Measurements from ENCODE around the gene PTPRA. TPM values are rescaled to one million over a fixed set of nuclear protein-coding genes. Genes with fewer than 3 reads are reported as not detected.
A peak's percentile ranks its signal among the peaks of the same experiment; 100 is the strongest.
"Not testable (repeated sequence)": the region's sequence is repeated elsewhere in the genome, so short reads cannot be mapped to it uniquely, and the experiment has no call there.

PTPRA gene
- polyA plus RNA-seq, 6 donors from 2014 or later = 22.9 to 50.9 (median 31.6) TPM

- ATAC-seq (ENCODE audit: low read depth in 2 of 2) (no peak), DNase-seq (no peak)
- H3K4me3 Mint-ChIP-seq = no peak overlapping the region
- H3K4me1 Mint-ChIP-seq = no peaks in the 10 kb centered on the region
- H3K9me3 Mint-ChIP-seq = no peaks in the 10 kb centered on the region
- no peaks in the 10 kb centered on the region for H3K27me3 Mint-ChIP-seq
- peaks cover 25 to 26% of the 10 kb centered on the region in 2 donors for H3K36me3 Mint-ChIP-seq
- peak overlapping the region in 3 of 6 donors; percentile 0 to 50 (median 8) for H3K27ac Mint-ChIP-seq
Measured at GRCh38 chr20:3011752-3012151, 138.5 kb downstream of the PTPRA start.

GRCh38 chr20:3013771-3014170 lies 140.5 kb downstream of the PTPRA start:
- Mint-ChIP-seq H3K4me1 (no peaks in the 10 kb centered on the region), H3K9me3 (peaks cover 0 to 2% (median 0%) of the 10 kb centered on the region in 7 donors), H3K36me3 (peaks cover 27 to 28% of the 10 kb centered on the region in 2 donors), H3K27me3 (no peaks in the 10 kb centered on the region), H3K4me3 (no peak overlapping the region), H3K27ac (no peak overlapping the region)
- ATAC-seq (ENCODE audit: low read depth in 2 of 2) (no peak), DNase-seq (no peak)

DNA sequence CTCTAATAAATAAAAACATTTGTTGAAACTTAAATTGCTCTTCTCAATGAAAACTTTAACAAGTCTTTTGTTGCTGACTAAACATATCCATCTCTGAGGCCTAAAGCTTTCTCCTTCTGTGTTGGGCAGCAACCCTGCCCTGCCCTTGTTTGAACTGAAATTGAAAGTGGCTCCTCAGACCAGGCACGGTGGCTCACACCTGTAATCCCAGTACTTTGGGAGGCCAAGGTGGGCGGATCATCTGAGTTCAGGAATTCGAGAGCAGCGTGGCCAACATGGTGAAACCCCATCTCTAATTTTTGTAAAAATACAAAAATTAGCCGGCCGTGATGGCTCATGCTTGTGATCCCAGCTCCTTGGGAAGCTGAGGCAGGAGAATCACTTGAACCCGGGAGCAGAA lies 140.9 kb downstream of the PTPRA start:
- Mint-ChIP-seq H3K4me1 (no peaks in the 10 kb centered on the region), H3K9me3 (peaks cover 0 to 2% (median 0%) of the 10 kb centered on the region in 7 donors), H3K27ac (peak overlapping the region in 1 of 6 donors; percentile 32), H3K4me3 (no peak overlapping the region), H3K36me3 (peaks cover 23% of the 10 kb centered on the region in 2 donors), H3K27me3 (no peaks in the 10 kb centered on the region)
- no peak for DNase-seq
- no peak for ATAC-seq (ENCODE audit: low read depth in 2 of 2)

GRCh38 chr20:3014662-3015061 lies 141.4 kb downstream of the PTPRA start:
- H3K4me1 Mint-ChIP-seq = no peaks in the 10 kb centered on the region
- DNase-seq (no peak), ATAC-seq (ENCODE audit: low read depth in 2 of 2) (no peak)
- no peaks in the 10 kb centered on the region for H3K27me3 Mint-ChIP-seq
- H3K9me3 Mint-ChIP-seq = peaks cover 0 to 2% (median 0%) of the 10 kb centered on the region in 7 donors
- peaks cover 18 to 19% of the 10 kb centered on the region in 2 donors for H3K36me3 Mint-ChIP-seq
- no peak overlapping the region for H3K4me3 Mint-ChIP-seq
- peak overlapping the region in 1 of 6 donors; percentile 75 for H3K27ac Mint-ChIP-seq

GRCh38 chr20:3015302-3015701 lies 142.0 kb downstream of the PTPRA start:
- not testable (repeated sequence) for ATAC-seq (ENCODE audit: low read depth in 2 of 2); H3K9me3 Mint-ChIP-seq; H3K4me3 Mint-ChIP-seq; H3K4me1 Mint-ChIP-seq; DNase-seq; H3K27me3 Mint-ChIP-seq; H3K27ac Mint-ChIP-seq
- H3K36me3 Mint-ChIP-seq = peaks cover 17 to 18% of the 10 kb centered on the region in 2 donors

DNA sequence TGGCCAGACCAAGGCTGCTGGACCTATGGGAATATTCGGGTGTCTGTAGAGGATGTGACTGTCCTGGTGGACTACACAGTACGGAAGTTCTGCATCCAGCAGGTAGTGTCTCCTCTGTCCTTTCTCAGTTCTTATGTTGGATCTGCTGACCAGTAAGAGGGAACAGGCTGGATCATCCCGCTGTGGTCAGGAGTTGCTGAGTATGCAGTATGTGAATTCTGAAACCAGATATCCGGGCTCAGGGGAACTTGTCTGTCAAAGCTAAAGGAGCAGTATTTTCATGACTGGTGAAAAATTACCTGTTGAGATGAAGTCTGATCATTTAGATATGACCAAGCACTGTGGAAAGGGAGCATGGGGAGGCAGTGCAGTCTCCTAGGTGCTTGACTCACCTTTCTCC lies 148.0 kb downstream of the PTPRA start:
- peaks cover 33 to 53% of the 10 kb centered on the region in 2 donors for H3K36me3 Mint-ChIP-seq
- H3K4me1 Mint-ChIP-seq = peaks cover 2 to 9% (median 6%) of the 10 kb centered on the region in 3 donors
- no peaks in the 10 kb centered on the region for H3K27me3 Mint-ChIP-seq
- no peak overlapping the region for H3K4me3 Mint-ChIP-seq
- DNase-seq (no peak), ATAC-seq (ENCODE audit: low read depth in 2 of 2) (no peak)
- H3K9me3 Mint-ChIP-seq = peaks cover 0 to 2% (median 0%) of the 10 kb centered on the region in 7 donors
- H3K27ac Mint-ChIP-seq = peak overlapping the region in 3 of 6 donors; percentile 35 to 86 (median 60)

DNA sequence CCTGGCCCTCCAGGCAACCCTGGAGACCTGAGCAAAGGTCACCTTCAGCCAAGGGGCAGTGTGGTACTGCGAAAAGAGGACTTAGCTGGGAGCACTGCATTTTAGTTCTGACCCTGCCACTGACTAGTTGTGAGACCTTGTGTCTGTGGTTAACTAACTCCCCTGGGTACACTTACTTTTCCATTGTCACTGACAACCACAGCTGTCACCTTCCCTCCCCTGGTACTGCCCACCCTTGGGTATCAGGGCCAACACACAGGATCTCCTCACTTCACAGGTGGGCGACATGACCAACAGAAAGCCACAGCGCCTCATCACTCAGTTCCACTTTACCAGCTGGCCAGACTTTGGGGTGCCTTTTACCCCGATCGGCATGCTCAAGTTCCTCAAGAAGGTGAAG lies 148.5 kb downstream of the PTPRA start:
- peaks cover 29 to 54% of the 10 kb centered on the region in 2 donors for H3K36me3 Mint-ChIP-seq
- DNase-seq (no peak), ATAC-seq (ENCODE audit: low read depth in 2 of 2) (no peak)
- H3K4me1 Mint-ChIP-seq = peaks cover 2 to 9% (median 6%) of the 10 kb centered on the region in 3 donors
- peak overlapping the region in 2 of 6 donors; percentile 42 to 70 for H3K27ac Mint-ChIP-seq
- peaks cover 0 to 2% (median 0%) of the 10 kb centered on the region in 7 donors for H3K9me3 Mint-ChIP-seq
- H3K27me3 Mint-ChIP-seq = no peaks in the 10 kb centered on the region
- no peak overlapping the region for H3K4me3 Mint-ChIP-seq

GRCh38 chr20:3022559-3023490 lies 149.5 kb downstream of the PTPRA start:
- Mint-ChIP-seq H3K27ac (peak overlapping the region in 4 of 6 donors; percentile 42 to 83 (median 54)), H3K36me3 (peaks cover 19 to 54% of the 10 kb centered on the region in 2 donors)
- not testable (repeated sequence) for H3K27me3 Mint-ChIP-seq

DNA sequence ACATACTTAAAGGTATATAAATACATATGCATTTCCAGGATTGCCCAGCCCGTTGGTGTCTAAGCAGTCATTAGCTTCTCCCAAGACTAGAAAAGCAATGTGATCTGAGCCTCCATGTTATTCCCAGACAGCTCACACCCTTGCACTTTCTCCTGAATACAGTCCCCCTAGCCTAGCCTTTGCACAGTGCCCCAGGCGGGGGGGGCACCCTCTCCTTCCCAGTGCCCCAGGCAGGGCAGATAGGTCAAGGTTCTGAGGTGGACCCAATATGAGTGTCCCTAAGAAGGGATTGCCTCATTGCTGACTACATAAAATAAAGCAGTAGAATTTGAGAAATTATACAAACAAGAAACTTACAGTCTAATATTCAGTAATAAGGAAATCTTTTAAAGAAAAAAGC lies 154.7 kb downstream of the PTPRA start:
- no peak for ATAC-seq (ENCODE audit: low read depth in 2 of 2)
- H3K4me3 Mint-ChIP-seq = no peak overlapping the region
- peak overlapping the region in 1 of 6 donors; percentile 75 for H3K27ac Mint-ChIP-seq
- no peaks in the 10 kb centered on the region for H3K27me3 Mint-ChIP-seq
- H3K9me3 Mint-ChIP-seq = no peaks in the 10 kb centered on the region
- peaks cover 10 to 31% of the 10 kb centered on the region in 2 donors for H3K36me3 Mint-ChIP-seq
- DNase-seq = no peak
- H3K4me1 Mint-ChIP-seq = peaks cover 2 to 6% (median 6%) of the 10 kb centered on the region in 3 donors

More at GRCh38 chr20:3022559-3023490, 149.5 kb downstream of the PTPRA start:
- H3K4me1 Mint-ChIP-seq; ATAC-seq (ENCODE audit: low read depth in 2 of 2); DNase-seq; H3K9me3 Mint-ChIP-seq; H3K4me3 Mint-ChIP-seq: not testable (repeated sequence)

DNA sequence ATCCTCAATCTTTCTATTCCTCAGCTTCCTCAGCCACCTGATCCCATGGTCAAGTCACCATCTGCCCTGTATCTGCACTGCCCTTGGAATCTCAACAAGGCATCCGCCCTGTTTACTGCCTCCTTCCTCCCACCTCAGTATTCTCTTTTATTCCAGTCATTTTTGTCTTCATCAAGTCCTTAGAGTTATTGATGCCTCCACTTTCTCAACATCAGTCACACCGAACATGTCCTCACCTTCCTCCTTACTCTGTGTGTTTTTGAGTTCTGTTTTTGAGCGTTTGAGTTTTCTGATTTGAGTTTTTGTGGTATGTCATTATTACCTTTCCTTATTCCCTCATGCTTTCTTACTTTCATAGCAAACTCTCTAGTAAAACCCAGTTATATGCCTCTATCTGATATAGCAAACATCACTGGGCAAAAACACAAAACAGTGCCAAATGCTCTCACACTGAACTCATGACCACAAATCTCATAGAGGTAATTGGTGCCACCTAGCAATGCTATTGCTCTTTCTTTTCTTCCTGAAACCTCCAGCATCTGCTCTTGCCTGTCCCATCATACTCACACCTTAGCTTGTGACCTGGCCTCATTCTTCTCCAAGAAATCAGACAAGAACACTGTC lies 158.4 kb downstream of the PTPRA start:
- Mint-ChIP-seq H3K36me3 (peaks cover 15 to 34% of the 10 kb centered on the region in 2 donors), H3K27me3 (no peaks in the 10 kb centered on the region), H3K27ac (no peak overlapping the region), H3K4me1 (peaks cover 0 to 5% (median 4%) of the 10 kb centered on the region in 3 donors), H3K9me3 (no peaks in the 10 kb centered on the region), H3K4me3 (no peak overlapping the region)
- ATAC-seq (ENCODE audit: low read depth in 2 of 2) (no peak), DNase-seq (no peak)

DNA sequence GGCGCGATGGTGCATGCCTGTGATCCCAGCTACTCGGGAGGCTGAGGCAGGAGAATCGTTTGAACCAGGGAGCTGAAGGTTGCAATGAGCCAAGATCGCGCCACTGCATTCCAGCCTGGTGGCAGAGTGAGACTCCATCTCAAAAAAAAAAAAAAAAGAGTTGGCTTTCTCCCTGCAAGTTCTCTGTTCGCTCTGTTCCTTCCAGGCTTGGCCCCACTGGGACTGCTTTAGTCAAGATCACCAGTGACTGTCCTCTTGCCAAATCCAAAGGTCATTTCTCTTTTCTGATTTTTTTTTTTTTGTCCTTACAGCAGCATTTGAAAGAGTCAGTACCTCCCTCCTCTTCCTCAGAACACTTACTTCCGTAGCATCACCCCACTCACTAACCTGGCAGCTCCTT lies 159.3 kb downstream of the PTPRA start:
- Mint-ChIP-seq H3K4me1 (peaks cover 0 to 5% (median 4%) of the 10 kb centered on the region in 3 donors), H3K27me3 (no peaks in the 10 kb centered on the region), H3K27ac (no peak overlapping the region), H3K4me3 (no peak overlapping the region), H3K36me3 (peaks cover 15 to 26% of the 10 kb centered on the region in 2 donors), H3K9me3 (no peaks in the 10 kb centered on the region)
- no peak for ATAC-seq (ENCODE audit: low read depth in 2 of 2)
- DNase-seq = no peak

GRCh38 chr20:3037654-3038053 lies 164.4 kb downstream of the PTPRA start:
- H3K9me3 Mint-ChIP-seq = no peaks in the 10 kb centered on the region
- ATAC-seq (ENCODE audit: low read depth in 2 of 2) (no peak), DNase-seq (no peak)
- H3K4me1 Mint-ChIP-seq = peaks cover 0 to 9% (median 5%) of the 10 kb centered on the region in 3 donors
- peak overlapping the region in 1 of 6 donors; percentile 44 for H3K27ac Mint-ChIP-seq
- H3K27me3 Mint-ChIP-seq = no peaks in the 10 kb centered on the region
- H3K4me3 Mint-ChIP-seq = no peak overlapping the region
- H3K36me3 Mint-ChIP-seq = peaks cover 24 to 30% of the 10 kb centered on the region in 2 donors

GRCh38 chr20:3038454-3038853 lies 165.2 kb downstream of the PTPRA start:
- no peak for DNase-seq
- ATAC-seq (ENCODE audit: low read depth in 2 of 2) = no peak
- Mint-ChIP-seq H3K4me1 (peaks cover under 1 to 9% (median 5%) of the 10 kb centered on the region in 3 donors), H3K27ac (peak overlapping the region in 2 of 6 donors; percentile 39 to 90), H3K9me3 (no peaks in the 10 kb centered on the region), H3K27me3 (no peaks in the 10 kb centered on the region), H3K36me3 (peaks cover 24 to 30% of the 10 kb centered on the region in 2 donors), H3K4me3 (peak overlapping the region in 1 of 8 donors; percentile 12)
